ENCODE measurements around the gene FTO.
"Not testable (repeated sequence)": the region's sequence is repeated elsewhere in the genome, so short reads cannot be mapped to it uniquely, and the experiment has no call there.

Gene FTO

DNA sequence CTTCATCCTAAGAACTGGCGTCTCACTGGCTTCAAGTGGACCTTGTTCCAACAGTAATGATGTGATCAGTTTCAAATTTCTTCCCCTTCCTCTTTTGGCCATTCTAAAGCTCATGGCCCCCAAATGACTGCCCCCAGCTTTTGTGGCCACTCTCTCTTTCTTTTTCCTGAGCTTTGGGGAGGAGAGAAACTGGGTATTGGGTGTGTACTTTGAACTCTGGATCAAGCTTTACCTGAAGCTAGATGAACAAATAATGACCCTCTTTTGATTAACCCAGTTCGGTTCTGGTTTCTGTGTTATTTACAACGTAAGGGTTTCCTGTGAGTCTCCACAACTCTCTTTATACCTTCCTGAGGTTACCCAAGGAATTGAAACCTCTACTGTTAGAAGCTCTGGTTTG is 132.7 kb downstream of the FTO start:
- Mint-ChIP-seq H3K4me3 (no peak overlapping the region), H3K27ac (no peak overlapping the region), H3K36me3 (peaks cover 59% of the 10 kb centered on the region), H3K9me3 (peaks cover 9% of the 10 kb centered on the region), H3K27me3 (no peaks in the 10 kb centered on the region), H3K4me1 (peaks cover 10% of the 10 kb centered on the region)
- ATAC-seq, result no peak

DNA sequence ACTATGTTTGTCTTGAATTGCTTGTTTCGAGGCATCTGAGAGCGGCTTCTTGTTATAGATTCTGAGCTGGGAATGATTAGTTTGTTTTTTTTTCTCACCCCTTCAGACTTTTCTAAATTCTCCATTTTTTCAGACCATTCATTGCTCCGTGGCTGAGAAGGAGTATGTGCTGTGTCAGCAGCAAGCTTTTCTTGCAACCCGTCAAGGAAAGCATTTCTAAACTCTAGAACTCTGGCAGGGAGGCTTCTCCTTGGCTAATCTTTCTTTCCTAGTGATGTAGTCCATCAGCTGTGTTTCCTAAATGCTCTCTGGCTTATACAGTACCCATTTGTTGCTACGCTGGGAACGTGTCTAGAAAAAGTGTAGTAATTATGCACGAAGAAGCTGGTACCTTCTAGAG is 133.5 kb downstream of the FTO start:
- H3K4me1 Mint-ChIP-seq, result peaks cover 10% of the 10 kb centered on the region
- no peak overlapping the region for H3K27ac Mint-ChIP-seq
- peaks cover 9% of the 10 kb centered on the region for H3K9me3 Mint-ChIP-seq
- H3K27me3 Mint-ChIP-seq, result no peaks in the 10 kb centered on the region
- peaks cover 56% of the 10 kb centered on the region for H3K36me3 Mint-ChIP-seq
- ATAC-seq, result no peak
- no peak overlapping the region for H3K4me3 Mint-ChIP-seq

DNA sequence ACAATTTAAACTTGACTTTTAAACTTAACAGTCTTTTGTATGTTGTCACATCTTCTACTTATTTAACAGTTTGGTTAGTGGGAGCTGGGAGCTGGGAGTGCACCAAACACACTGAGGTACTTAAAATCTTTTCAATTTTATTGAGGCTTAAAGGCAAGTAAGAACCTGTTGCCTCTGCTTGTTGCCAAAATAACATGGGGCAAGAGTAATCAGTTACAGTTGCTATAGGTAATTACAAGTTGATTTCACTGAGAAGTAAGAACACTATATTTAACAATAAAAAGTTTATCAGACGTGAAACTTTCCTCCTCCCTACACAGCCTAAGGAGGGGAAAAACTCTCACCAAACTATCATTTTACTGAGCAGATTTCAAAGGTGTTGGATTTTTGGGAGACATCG is 135.2 kb downstream of the FTO start:
- Mint-ChIP-seq H3K9me3 (peaks cover 6% of the 10 kb centered on the region), H3K4me1 (peaks cover 5% of the 10 kb centered on the region), H3K27me3 (no peaks in the 10 kb centered on the region), H3K36me3 (peaks cover 48% of the 10 kb centered on the region), H3K4me3 (no peak overlapping the region), H3K27ac (no peak overlapping the region)
- ATAC-seq, result no peak

DNA sequence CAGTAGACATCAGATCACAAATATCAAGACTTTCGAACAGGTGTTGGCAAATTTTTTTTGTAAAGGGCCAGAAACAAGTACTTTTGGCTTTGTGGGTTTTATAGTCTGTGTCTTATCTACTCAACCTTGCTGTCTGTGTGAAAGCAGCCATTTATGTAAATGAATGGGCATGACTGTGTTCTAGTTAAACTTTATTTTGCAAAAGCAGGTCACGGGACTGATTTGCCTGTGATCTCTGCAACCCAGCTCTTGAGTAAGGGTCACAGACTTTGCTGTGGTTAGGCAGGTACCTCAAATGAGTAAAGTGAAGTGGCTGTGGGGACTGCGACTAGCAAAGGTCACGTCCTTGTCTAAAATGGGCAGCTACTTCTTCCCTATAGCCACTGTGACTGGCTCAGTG is 136.5 kb downstream of the FTO start:
- no peak overlapping the region for H3K4me3 Mint-ChIP-seq
- peaks cover 5% of the 10 kb centered on the region for H3K4me1 Mint-ChIP-seq
- H3K36me3 Mint-ChIP-seq, result peaks cover 48% of the 10 kb centered on the region
- ATAC-seq, result peak; percentile 70
- no peaks in the 10 kb centered on the region for H3K27me3 Mint-ChIP-seq
- no peak overlapping the region for H3K27ac Mint-ChIP-seq
- peaks cover 2% of the 10 kb centered on the region for H3K9me3 Mint-ChIP-seq

DNA sequence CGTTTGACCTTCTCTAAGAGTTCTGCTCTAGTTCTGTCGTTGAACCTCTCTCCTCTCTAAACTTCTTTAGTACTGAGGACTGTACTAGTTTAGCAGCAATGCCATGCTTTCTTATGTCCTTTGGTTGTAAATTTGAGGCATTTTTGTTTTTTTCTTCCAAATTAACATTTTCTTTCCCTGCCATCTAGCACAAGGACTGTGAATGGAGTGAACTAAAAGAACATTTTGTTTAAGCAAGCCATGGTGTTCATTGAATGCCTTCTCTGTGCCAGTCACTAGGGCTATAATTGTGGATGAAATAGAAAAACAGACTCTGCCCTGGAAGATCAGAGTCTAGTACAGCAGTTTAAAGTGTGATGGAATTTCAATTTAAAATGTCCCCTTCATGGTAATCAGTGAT is 137.9 kb downstream of the FTO start:
- H3K27ac Mint-ChIP-seq, result no peak overlapping the region
- H3K36me3 Mint-ChIP-seq, result peaks cover 37% of the 10 kb centered on the region
- no peak for ATAC-seq

DNA sequence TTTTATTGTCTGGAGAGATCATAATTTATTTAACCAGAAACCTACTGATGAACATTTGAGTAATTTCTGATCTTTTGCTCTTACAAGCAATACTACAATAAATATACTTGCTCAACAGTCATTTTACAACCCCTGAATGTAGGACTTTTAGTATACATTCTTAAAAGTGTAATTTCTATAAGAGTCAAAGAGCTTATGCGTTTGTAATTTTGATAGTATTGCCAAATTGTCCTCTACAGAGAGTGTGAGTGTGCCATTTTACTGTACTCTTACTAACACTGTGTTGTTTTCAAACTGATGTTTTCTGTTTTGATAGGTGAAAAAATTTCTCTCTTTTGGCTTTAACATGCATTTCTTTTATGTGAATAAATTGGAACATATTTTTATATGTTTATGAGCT is 139.1 kb downstream of the FTO start:
- H3K36me3 Mint-ChIP-seq, result peaks cover 31% of the 10 kb centered on the region
- no peaks in the 10 kb centered on the region for H3K9me3 Mint-ChIP-seq
- H3K4me3 Mint-ChIP-seq, result no peak overlapping the region
- H3K27me3 Mint-ChIP-seq, result no peaks in the 10 kb centered on the region
- no peak overlapping the region for H3K27ac Mint-ChIP-seq
- no peak for ATAC-seq
- peaks cover 5% of the 10 kb centered on the region for H3K4me1 Mint-ChIP-seq

More for the DNA sequence above, 137.9 kb downstream of the FTO start:
- H3K4me1 Mint-ChIP-seq, result peaks cover 5% of the 10 kb centered on the region
- no peaks in the 10 kb centered on the region for H3K9me3 Mint-ChIP-seq
- H3K4me3 Mint-ChIP-seq, result no peak overlapping the region
- no peaks in the 10 kb centered on the region for H3K27me3 Mint-ChIP-seq

DNA sequence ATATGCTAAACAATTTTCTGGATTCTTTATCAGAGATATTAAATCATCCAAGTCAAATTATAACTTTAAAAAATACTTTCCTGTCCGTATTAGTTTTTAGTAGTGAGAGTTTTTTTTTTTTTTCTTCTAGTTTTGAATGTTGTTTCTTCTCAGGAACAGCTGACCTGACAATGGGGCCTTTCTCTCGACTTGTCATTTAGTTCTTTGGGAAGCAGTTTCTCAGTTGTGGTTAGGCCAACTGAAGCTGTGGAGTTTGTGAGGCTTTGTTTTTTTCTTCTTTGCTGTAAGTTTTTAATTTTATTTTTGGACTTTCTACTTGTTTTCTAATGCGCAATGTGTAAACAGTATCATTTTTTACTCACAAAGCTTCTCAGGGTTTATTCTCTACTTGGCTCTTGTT is 140.8 kb downstream of the FTO start:
- Mint-ChIP-seq H3K27me3 (no peaks in the 10 kb centered on the region), H3K36me3 (peaks cover 32% of the 10 kb centered on the region), H3K9me3 (no peaks in the 10 kb centered on the region), H3K4me3 (no peak overlapping the region), H3K4me1 (peaks cover 6% of the 10 kb centered on the region), H3K27ac (no peak overlapping the region)
- ATAC-seq, result no peak

DNA sequence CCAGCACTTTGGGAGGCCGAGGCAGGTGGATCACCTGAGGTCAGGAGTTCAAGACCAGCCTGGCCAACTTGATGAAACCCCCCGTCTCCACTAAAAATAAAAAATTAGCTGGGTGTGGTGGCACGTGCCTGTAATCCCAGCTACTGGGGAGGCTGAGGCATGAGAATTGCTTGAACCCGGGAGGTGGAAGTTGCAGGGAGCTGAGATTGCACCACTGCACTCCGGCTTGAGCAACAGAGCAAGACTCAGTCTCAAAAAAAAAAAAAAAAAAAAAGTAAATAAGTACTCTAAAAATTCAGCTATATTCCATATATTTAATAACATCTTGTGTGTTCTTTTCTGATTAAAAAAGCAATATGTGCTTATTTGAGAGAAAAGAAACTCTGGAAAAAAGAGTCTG is 142.6 kb downstream of the FTO start:
- peaks cover 31% of the 10 kb centered on the region for H3K36me3 Mint-ChIP-seq
- not testable (repeated sequence) for H3K27me3 Mint-ChIP-seq, ATAC-seq, H3K27ac Mint-ChIP-seq, H3K9me3 Mint-ChIP-seq, H3K4me3 Mint-ChIP-seq, H3K4me1 Mint-ChIP-seq

DNA sequence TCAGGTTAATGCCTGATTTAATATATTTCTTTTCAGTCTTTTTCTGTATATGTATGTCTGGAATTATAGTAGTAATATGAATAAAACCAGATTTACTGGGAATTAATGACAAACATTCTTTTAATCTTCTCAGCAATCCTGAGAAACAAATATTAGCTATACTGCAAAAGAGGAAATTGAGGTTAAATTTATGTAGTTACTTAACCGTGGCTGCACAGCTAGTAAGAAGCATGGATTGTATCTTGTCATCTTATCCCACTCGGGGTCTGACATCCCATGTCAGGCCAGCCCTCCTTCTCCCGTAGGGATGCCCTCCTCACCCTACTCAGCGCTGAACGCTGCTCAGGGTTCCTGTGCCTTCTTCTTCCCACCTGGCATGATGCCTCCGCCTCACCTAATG is 143.0 kb downstream of the FTO start:
- no peaks in the 10 kb centered on the region for H3K9me3 Mint-ChIP-seq
- H3K27ac Mint-ChIP-seq, result no peak overlapping the region
- peaks cover 27% of the 10 kb centered on the region for H3K36me3 Mint-ChIP-seq
- H3K27me3 Mint-ChIP-seq, result no peaks in the 10 kb centered on the region
- H3K4me1 Mint-ChIP-seq, result peaks cover 6% of the 10 kb centered on the region
- no peak for ATAC-seq
- H3K4me3 Mint-ChIP-seq, result no peak overlapping the region

DNA sequence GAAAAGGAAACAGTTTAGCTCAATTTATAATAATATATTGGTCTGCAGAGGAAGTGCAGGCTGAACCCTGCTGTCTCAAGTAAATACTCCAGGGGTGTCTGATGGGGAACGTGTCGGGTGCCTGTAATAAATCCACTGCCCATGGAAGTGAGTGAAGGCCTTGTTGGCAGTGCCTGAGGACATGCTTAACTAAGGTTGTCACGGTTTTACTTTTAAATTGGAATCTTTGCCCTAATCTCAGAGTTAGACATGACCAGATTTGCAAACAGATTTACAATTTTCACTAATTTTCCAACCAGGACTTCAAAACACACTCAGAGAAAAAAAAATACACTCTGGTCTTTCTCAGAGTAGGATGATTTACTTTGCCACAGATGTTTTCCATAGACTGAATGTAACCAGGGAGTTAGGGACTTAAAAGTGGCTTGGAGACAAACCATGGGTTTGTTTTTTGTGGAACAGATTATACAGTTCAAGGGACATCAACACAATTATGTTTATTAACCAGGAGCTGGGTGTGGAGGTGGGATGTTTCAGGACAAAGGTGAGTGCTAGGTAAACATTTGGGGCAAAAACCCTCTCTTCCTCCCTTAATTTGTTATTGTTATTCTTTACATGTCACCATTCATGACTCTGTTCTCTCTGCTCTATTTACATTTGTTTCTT is 144.5 kb downstream of the FTO start:
- no peak for ATAC-seq
- Mint-ChIP-seq H3K27ac (no peak overlapping the region), H3K4me3 (no peak overlapping the region), H3K27me3 (no peaks in the 10 kb centered on the region), H3K4me1 (peaks cover 6% of the 10 kb centered on the region), H3K36me3 (peaks cover 40% of the 10 kb centered on the region), H3K9me3 (no peaks in the 10 kb centered on the region)

DNA sequence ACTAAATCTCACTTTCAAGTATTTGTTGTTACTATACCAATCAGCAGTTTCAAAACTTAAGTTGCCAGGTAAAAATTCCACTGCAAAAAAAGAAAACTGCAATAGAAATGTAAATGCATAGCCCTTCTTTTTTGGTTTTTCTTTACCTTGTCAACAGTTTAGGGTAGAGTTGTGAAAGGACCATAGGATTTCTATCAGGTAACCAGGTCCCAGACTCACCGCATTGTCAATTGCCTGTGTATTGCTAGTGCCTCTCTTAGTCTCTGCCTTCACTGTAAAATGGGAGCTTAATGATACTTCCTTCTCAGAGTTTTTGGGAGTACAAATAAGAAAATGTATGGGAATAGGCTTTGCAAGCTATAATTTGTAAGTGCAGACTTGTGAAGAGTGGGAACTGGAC is 145.0 kb downstream of the FTO start:
- Mint-ChIP-seq H3K4me1 (peaks cover 6% of the 10 kb centered on the region), H3K4me3 (no peak overlapping the region), H3K27ac (no peak overlapping the region), H3K27me3 (no peaks in the 10 kb centered on the region), H3K36me3 (peaks cover 45% of the 10 kb centered on the region), H3K9me3 (no peaks in the 10 kb centered on the region)
- no peak for ATAC-seq

DNA sequence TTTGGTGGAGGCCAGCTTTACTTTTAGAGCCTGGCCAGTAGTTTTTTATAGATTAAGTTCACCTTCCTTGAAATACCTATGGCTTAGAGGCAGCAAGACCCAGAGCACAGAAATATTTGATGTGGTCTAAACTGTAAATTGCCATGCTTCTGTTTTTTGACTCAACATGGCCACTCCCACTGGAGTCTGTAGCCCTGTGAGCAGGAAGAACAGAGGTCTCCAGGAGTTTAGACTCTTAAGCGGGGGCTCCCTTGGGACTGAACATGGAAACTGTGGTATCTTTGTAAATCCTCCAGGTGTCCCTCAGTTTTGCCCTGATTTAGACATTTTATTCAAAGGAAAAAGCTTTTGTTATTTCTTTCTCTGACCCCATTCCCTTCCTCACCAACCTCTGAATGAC is 145.6 kb downstream of the FTO start:
- Mint-ChIP-seq H3K9me3 (peaks cover 3% of the 10 kb centered on the region), H3K4me1 (peaks cover 6% of the 10 kb centered on the region), H3K27me3 (no peaks in the 10 kb centered on the region), H3K4me3 (no peak overlapping the region), H3K27ac (no peak overlapping the region), H3K36me3 (peaks cover 51% of the 10 kb centered on the region)
- ATAC-seq, result no peak

DNA sequence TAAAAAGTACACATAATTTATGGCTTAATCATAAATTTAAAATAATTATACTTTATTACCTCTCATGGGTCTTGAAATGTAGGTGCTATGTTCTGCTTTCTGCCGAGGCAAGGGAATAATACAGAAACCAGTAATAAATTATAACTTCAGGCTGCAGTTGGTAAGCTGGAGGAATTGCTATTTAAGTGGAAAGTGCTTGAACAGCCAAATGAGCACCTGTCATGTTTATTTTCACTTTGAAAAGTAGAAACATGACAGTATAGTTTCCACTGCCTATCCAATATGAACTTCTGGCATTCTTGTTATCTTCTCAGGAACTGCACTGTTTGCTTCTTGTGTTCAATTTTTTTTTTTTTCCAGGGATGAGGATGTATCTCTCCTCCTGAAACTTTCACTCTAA is 146.0 kb downstream of the FTO start:
- Mint-ChIP-seq H3K27ac (no peak overlapping the region), H3K4me1 (peaks cover 6% of the 10 kb centered on the region), H3K27me3 (no peaks in the 10 kb centered on the region), H3K4me3 (no peak overlapping the region), H3K9me3 (peaks cover 3% of the 10 kb centered on the region), H3K36me3 (peaks cover 50% of the 10 kb centered on the region)
- ATAC-seq, result no peak

DNA sequence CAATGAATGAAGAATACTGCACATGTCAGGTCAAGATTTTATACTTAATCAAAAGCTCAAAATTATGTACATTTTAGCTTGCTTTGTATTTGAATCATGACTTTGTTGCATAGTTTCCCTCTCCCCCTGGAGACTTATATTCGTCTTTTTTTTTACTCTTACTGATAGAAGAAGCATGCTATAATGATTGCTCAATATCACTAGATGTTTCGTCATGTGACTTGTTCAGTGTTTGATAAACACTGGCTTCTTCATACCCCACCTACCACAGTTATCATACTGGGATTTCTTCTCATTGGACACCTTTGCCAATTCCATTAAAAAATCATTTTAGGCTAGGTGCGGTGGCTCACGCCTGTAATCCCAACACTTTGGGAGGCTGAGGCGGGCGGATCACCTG is 148.7 kb downstream of the FTO start:
- H3K27ac Mint-ChIP-seq, result no peak overlapping the region
- no peak overlapping the region for H3K4me3 Mint-ChIP-seq
- peaks cover 3% of the 10 kb centered on the region for H3K9me3 Mint-ChIP-seq
- H3K27me3 Mint-ChIP-seq, result no peaks in the 10 kb centered on the region
- ATAC-seq, result no peak
- H3K36me3 Mint-ChIP-seq, result peaks cover 52% of the 10 kb centered on the region
- peaks cover 6% of the 10 kb centered on the region for H3K4me1 Mint-ChIP-seq

DNA sequence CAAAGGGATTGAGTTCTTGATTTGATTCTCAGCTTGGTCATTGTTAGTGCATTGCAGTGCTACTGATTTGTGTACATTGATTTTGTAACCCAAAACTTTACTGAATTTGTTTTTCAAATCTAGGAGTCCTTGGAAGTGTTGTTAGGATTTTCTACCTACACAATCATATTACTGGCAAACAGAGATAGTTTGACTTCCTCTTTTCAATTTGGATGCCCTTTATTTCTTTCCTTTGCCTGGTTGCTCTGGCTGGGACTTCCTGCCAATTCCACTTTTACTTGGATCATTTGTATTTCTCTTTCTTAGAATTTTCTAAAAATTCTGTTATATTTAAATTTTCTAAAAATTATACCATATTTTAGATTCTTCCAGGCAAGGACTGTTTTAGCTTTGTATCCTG is 151.1 kb downstream of the FTO start:
- no peak for ATAC-seq

DNA sequence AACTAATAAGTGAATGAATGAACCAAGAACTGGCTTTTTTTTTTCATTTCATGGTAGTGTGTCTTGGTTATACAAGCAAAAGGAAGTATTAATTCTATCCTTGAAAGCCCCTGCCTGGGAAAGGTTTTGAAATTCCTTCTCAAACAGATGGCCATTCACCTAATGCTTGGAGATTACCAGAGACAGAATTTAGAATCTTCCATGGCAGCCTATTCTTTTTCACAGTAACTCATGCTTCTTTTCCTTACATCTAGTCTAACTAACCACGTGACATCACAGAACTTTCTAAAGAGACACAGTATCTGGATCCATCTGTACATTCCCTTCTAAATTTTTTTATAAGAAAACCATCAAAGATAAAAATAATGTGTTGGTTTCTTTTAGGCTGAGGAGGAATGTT is 151.6 kb downstream of the FTO start:
- Mint-ChIP-seq H3K27me3 (no peaks in the 10 kb centered on the region), H3K9me3 (peaks cover 3% of the 10 kb centered on the region), H3K4me3 (no peak overlapping the region), H3K36me3 (peaks cover 57% of the 10 kb centered on the region), H3K4me1 (no peaks in the 10 kb centered on the region), H3K27ac (no peak overlapping the region)
- ATAC-seq, result no peak

More for the DNA sequence above, 151.1 kb downstream of the FTO start:
- Mint-ChIP-seq H3K27ac (no peak overlapping the region), H3K27me3 (no peaks in the 10 kb centered on the region), H3K9me3 (peaks cover 3% of the 10 kb centered on the region), H3K4me1 (no peaks in the 10 kb centered on the region), H3K36me3 (peaks cover 52% of the 10 kb centered on the region), H3K4me3 (no peak overlapping the region)

Measured in stimulated activated memory B cell treated with anti-CD40 and anti-IgM and Interleukin-4, amounts not matched to agents 10 μg/mL and 1 μg/mL and 100 μg/mL, for 72 hours (primary cell).